HAP-1 (cell line): ENCODE data around the gene AMBRA1.
A peak's percentile ranks its signal among the peaks of the same experiment; 100 is the strongest.
"Not testable (repeated sequence)": the region's sequence is repeated elsewhere in the genome, so short reads cannot be mapped to it uniquely, and the experiment has no call there.

Source experiments
- DNase-seq, 2 experiments: peaks; one replicate each; pipeline ENCODE4 v3.0.0-alpha.2; 2016 to 2020; ENCODE audit warnings: low spot score in 2 of 2
- H3K27me3 ChIP-seq: fragments of 250-450 bp; sonication (Bioruptor Pico); 2 replicates; pipeline ENCODE4 v1.5.1; 2020; ENCODE audit warnings: low read depth, mild to moderate bottlenecking, moderate library complexity
- H3K36me3 ChIP-seq: fragments of 250-450 bp; sonication (Bioruptor Pico); replicated peaks from 2 replicates; pipeline ENCODE4 v1.5.1; 2020; ENCODE audit warnings: mild to moderate bottlenecking
- H3K4me1 ChIP-seq: fragments of 250-450 bp; sonication (Bioruptor Pico); 2 replicates; pipeline ENCODE4 v1.5.1; 2020; ENCODE audit warnings: mild to moderate bottlenecking
- H3K4me3 ChIP-seq: fragments of 250-450 bp; sonication (Bioruptor Pico); 2 replicates; pipeline ENCODE4 v1.5.1; 2020; ENCODE audit warnings: mild to moderate bottlenecking, moderate library complexity
- H3K9me3 ChIP-seq: fragments of 250-450 bp; sonication (Bioruptor Pico); 2 replicates; pipeline ENCODE4 v1.5.1; 2020; ENCODE audit warnings: mild to moderate bottlenecking, moderate library complexity
- in situ Hi-C: fragments of 300-500 bp; cut with MboI; formaldehyde crosslinking; loops from 3 replicates; pipeline ENCODE4 v1.14.3; 2020; ENCODE audit warnings: low sequenced_read_pairs, inconsistent platforms, mixed read lengths

The AMBRA1 gene

DNA sequence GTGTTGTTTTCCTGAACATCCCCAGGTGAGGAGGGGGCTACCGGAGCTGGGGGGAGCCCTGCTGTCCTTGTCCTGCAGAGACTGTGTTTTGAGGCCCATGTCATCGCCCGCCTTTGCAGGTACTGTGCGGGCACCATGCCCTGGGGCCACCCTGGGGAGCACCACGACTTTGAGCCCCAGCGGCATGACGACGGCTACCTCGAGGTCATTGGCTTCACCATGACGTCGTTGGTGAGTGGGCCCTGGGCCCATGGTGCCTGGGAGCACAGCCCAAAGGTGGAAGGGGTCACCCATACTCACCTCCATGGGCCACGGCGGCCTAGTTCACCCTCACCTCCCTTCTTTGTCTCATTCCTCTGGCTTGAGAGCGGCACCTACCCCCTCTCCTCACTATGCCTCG is 219.0 kb downstream of the AMBRA1 start:
- Histone ChIP-seq H3K9me3 (no peaks in the 10 kb centered on the region), H3K36me3 (peaks cover 31% of the 10 kb centered on the region), H3K4me1 (no peaks in the 10 kb centered on the region), H3K27me3 (no peaks in the 10 kb centered on the region), H3K4me3 (no peak overlapping the region)
- DNase-seq, result no peak
- in situ Hi-C loops, result no loop called here

DNA sequence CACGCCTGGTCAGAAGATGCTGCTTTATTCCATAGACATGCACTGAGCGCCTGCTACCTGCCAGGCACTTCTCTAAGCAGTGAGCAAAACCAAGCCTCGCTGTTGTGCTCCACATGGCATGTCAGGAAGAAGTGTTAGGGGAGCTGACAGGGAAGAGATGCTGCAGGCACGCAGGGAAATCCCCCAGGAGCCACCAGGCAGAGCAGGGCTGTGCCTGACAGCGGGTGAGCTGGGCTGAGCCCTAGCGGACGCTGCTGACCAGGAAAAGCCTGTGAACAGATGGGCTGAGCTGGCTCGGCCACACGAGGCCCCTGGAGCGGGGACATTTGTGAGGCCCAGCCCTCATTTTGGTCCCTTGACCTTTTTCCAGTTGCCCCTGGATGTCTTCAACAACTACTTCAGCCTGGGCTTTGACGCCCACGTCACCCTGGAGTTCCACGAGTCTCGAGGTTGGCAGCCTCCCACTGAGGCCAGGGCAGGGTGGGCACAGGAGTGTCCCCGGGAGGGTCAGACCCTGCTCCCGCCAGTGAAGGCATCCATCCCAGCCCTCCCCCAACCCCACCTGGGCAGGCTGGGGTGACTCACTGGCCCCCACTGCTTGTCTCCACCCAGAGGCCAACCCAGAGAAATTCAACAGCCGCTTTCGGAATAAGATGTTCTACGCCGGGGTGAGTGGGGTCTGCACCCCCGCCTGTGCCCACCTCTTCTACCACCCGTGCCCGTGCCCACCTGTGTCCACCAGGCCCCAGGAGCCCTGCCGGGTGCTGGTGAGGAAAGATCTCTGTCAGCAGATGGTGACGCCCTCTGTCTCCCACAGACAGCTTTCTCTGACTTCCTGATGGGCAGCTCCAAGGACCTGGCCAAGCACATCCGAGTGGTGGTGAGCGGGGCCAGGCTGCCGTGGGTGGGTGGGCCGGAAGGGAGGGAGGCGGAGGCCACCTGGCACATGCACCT is 219.8 kb downstream of the AMBRA1 start:
- in situ Hi-C loops, result no loop called here
- H3K9me3 ChIP-seq, result no peaks in the 10 kb centered on the region
- H3K27me3 ChIP-seq, result no peaks in the 10 kb centered on the region
- peaks cover 34% of the 10 kb centered on the region for H3K36me3 ChIP-seq
- 0 out of 2 replicates have a peak, but pooled peaks cover 3% of the 10 kb centered on the region for H3K4me1 ChIP-seq
- DNase-seq, result no peak
- no peak overlapping the region for H3K4me3 ChIP-seq

DNA sequence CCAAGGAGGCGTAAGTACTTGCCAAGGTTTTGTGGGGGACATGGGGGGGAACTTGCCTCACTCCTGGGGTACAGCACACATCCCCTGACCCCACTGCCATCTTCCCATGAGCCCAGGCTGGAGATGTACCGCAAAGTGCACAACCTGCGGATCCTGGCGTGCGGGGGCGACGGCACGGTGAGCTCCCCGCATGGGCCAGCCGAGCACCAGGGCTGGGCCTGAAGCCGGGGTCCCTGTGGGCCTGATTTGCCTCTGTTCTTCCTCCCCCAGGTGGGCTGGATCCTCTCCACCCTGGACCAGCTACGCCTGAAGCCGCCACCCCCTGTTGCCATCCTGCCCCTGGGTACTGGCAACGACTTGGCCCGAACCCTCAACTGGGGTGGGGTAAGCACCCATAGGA is 221.3 kb downstream of the AMBRA1 start:
- DNase-seq, H3K4me3 ChIP-seq, H3K27me3 ChIP-seq, H3K4me1 ChIP-seq, in situ Hi-C loops, H3K9me3 ChIP-seq: not testable (repeated sequence)
- H3K36me3 ChIP-seq, result peaks cover 43% of the 10 kb centered on the region

DNA sequence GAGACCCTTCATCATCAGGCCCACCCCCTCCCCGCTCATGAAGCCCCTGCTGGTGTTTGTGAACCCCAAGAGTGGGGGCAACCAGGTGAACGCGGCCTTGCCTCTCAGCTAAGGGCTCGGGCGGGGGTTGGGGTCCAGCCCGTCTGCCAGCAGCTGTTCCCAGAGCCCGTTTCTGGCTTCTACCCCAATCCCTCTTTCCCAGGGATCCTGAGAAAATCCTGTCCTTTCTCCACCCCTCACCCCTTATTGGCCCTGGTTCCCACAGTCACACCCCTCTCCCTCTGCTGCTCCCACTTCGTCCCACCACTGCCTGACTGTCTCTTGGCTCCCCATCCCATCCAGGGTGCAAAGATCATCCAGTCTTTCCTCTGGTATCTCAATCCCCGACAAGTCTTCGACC is 221.7 kb downstream of the AMBRA1 start:
- Histone ChIP-seq H3K36me3 (peaks cover 43% of the 10 kb centered on the region), H3K27me3 (no peaks in the 10 kb centered on the region), H3K4me1 (0 out of 2 replicates have a peak, but pooled peaks cover 3% of the 10 kb centered on the region), H3K9me3 (no peaks in the 10 kb centered on the region), H3K4me3 (no peak overlapping the region)
- no peak for DNase-seq
- in situ Hi-C loops, result no loop called here

DNA sequence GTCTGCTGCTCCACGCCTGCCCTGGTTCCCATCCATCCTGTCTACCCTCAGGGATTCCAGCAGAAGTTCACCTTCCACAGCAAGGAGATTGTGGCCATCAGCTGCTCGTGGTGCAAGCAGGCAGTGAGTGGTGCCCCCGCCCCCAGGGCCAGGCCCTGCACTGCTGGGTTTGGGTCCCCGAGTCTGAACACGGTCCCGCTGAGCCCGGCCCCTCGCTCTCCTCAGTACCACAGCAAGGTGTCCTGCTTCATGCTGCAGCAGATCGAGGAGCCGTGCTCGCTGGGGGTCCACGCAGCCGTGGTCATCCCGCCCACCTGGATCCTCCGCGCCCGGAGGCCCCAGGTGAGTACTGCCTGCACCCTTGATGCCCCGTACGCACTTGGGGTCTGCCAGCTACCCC is 222.6 kb downstream of the AMBRA1 start:
- H3K27me3 ChIP-seq, H3K4me3 ChIP-seq, H3K4me1 ChIP-seq, DNase-seq, in situ Hi-C loops, H3K9me3 ChIP-seq: not testable (repeated sequence)
- H3K36me3 ChIP-seq, result peaks cover 40% of the 10 kb centered on the region

DNA sequence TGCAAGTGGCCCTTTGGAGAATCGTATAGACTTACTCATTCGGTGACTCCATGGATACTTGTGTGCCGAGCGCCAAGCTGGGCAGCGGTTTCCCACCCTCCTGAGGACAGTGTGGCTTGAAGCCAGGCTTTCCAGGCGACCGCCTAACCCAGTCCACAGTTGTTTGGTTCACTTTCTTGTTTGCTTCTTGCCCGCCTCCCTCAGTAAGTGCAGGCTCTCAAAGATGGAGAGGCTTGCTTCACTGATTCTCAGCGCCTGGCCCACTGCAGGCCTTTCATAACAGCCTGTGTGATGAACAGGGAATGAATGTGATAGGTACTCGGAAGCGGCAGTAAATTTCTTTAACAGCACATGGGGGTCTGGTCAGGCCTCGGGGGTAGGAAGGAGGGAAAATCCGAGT is 223.6 kb downstream of the AMBRA1 start:
- peaks cover 30% of the 10 kb centered on the region for H3K36me3 ChIP-seq
- no peak for DNase-seq
- 0 out of 2 replicates have a peak, but pooled peaks cover 3% of the 10 kb centered on the region for H3K4me1 ChIP-seq
- H3K4me3 ChIP-seq, result no peak overlapping the region
- no peaks in the 10 kb centered on the region for H3K9me3 ChIP-seq
- no peaks in the 10 kb centered on the region for H3K27me3 ChIP-seq
- in situ Hi-C loops, result no loop called here

DNA sequence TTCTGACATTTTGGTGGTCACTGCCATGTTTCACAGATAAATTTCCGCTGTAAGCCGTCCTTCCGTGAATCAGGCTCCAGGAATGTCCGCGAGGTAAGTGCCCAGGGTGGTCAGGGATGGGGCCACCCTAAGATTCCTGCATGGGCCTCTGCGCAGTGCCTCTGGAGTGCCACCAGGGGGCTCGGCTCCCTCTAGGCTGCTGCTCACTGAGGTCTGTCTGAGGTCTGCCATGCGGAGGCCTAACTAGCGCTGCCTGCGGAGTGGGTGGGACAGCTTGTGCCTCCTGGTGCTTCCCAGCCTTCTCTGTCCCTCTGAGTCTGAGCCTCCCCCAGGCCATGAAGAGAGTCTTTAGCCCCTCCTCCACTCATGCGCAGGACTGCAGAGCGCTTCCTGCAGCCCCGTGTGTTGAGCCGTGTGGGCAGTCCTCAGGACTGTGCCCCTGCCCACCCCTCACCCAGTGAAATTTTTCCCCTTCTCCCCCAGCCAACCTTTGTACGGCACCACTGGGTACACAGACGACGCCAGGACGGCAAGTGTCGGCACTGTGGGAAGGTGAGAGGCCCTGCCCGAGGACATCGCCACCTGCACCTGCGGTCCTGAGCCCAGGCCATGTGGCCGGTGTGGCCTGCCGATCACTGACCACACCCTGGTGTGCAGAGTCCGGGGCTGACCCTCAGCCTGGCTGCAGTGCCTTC is 224.2 kb downstream of the AMBRA1 start:
- in situ Hi-C loops, result no loop called here
- Histone ChIP-seq H3K4me3 (no peak overlapping the region), H3K36me3 (peaks cover 24% of the 10 kb centered on the region), H3K27me3 (no peaks in the 10 kb centered on the region), H3K4me1 (0 out of 2 replicates have a peak, but pooled peaks cover 3% of the 10 kb centered on the region), H3K9me3 (no peaks in the 10 kb centered on the region)
- peak; percentile 64 to 84 for DNase-seq

DNA sequence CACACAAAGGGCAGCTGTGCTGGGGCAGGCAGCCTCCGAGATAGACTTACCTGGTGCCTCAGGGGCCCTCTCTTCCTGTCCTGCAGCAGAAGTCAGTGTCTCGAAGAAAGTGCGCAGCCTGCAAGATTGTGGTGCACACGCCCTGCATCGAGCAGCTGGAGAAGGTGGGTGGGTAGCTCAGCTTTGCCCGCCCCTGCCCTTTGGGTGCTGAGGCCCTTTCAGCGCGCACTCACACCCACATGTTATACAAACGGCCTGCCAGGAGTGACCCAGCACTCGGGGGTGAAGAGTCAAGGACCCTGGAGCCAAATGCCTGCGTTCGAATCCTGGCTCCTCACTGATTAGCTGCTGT is 225.9 kb downstream of the AMBRA1 start:
- DNase-seq, result no peak
- H3K36me3 ChIP-seq, result peaks cover 20% of the 10 kb centered on the region
- in situ Hi-C loops, result no loop called here

DNA sequence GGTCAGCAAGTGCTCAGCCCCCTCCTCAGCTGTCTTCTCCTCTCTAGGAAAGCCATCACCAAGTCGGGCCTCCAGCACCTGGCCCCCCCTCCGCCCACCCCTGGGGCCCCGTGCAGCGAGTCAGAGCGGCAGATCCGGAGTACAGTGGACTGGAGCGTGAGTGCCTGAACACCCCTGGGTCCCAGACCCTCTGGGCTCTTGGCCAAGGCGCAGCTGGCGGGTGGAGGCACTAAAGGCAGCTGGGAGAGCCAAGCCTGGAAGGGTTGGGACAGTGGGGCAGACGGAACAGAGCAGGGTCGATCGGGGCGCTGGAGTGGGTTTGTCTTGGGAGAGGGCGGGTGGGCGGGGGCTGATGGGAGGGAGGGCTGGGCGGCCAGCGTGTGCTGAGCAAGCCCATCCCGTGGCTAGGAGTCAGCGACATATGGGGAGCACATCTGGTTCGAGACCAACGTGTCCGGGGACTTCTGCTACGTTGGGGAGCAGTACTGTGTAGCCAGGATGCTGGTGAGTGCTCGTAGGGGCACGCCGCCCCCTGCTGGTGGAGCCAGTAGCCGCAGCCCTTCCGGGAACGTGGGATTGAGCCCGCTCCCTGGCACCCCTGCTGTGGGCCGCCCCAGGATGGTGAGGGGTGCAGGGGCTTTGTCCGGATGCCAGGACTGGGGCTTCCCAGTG is 226.4 kb downstream of the AMBRA1 start:
- in situ Hi-C loops, result no loop called here
- 0 out of 2 replicates have a peak, but pooled peaks cover 3% of the 10 kb centered on the region for H3K4me1 ChIP-seq
- no peaks in the 10 kb centered on the region for H3K27me3 ChIP-seq
- peak in 1 of 2 experiments; percentile 81 for DNase-seq
- H3K9me3 ChIP-seq, result no peaks in the 10 kb centered on the region
- H3K4me3 ChIP-seq, result no peak overlapping the region
- H3K36me3 ChIP-seq, result peaks cover 21% of the 10 kb centered on the region

More for the DNA sequence above, 225.9 kb downstream of the AMBRA1 start:
- no peak overlapping the region for H3K4me3 ChIP-seq
- H3K9me3 ChIP-seq, result no peaks in the 10 kb centered on the region
- H3K27me3 ChIP-seq, result no peaks in the 10 kb centered on the region
- 0 out of 2 replicates have a peak, but pooled peaks cover 3% of the 10 kb centered on the region for H3K4me1 ChIP-seq

DNA sequence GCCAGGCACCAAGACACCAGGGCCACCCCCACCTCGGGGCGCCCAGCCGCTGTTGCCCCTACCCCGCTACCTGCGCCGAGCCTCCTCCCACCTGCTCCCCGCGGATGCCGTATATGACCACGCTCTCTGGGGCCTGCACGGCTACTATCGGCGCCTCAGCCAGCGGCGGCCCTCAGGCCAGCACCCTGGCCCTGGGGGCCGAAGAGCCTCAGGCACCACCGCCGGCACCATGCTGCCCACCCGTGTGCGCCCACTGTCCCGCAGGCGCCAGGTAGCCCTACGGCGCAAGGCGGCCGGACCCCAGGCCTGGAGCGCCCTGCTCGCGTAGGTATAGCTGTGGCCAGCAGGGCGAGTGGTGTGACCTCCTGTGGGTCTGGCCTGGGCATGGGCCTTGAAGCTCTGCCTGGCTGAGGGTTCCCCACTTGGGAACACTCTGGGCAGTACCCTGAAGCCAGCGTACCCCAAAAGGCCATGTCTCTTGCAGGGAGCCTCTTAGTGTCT is 227.1 kb downstream of the AMBRA1 start:
- H3K36me3 ChIP-seq, result peaks cover 23% of the 10 kb centered on the region

DNA sequence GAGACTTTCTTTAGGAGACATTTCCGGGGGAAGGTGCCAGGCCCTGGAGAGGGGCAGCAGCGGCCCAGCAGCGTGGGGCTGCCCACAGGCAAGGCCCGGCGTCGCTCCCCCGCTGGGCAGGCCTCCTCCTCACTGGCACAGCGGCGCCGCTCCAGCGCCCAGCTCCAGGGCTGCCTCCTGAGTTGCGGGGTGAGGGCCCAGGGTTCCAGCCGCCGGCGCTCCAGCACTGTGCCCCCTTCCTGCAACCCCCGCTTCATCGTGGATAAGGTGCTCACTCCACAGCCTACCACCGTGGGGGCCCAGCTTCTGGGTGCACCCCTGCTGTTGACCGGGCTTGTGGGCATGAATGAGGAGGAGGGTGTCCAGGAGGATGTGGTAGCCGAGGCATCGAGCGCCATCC is 227.6 kb downstream of the AMBRA1 start:
- Histone ChIP-seq H3K9me3 (no peaks in the 10 kb centered on the region), H3K36me3 (peaks cover 23% of the 10 kb centered on the region), H3K4me1 (0 out of 2 replicates have a peak, but pooled peaks cover 3% of the 10 kb centered on the region), H3K4me3 (no peak overlapping the region), H3K27me3 (no peaks in the 10 kb centered on the region)
- in situ Hi-C loops, result no loop called here
- no peak for DNase-seq

More for the DNA sequence above, 227.1 kb downstream of the AMBRA1 start:
- Histone ChIP-seq H3K27me3 (no peaks in the 10 kb centered on the region), H3K9me3 (no peaks in the 10 kb centered on the region), H3K4me1 (0 out of 2 replicates have a peak, but pooled peaks cover 3% of the 10 kb centered on the region), H3K4me3 (no peak overlapping the region)
- in situ Hi-C loops, result no loop called here
- no peak for DNase-seq

DNA sequence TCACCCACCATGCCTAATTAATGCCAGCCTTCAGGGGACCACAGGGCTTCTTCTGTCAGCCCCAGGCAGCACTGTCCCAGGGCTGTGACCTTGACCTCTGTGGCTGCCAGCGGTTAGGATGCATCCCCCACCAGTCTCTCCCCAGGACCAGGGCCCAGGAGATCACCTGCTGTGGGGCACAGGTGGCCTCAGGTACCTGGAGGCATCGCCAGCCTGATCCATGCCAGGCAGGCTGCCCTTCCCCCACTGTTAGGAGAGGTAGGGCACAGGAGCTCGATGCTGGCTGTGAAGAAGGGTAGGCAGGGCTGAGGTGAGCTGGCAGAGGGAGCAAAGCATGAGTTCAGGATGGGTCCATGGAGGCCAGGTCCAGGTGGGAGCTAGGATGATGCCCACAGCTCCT is 229.0 kb downstream of the AMBRA1 start:
- H3K4me1 ChIP-seq, result 0 out of 2 replicates have a peak, but pooled peaks cover 3% of the 10 kb centered on the region
- DNase-seq, result no peak
- H3K9me3 ChIP-seq, result no peaks in the 10 kb centered on the region
- peaks cover 14% of the 10 kb centered on the region for H3K36me3 ChIP-seq
- in situ Hi-C loops, result no loop called here
- H3K4me3 ChIP-seq, result no peak overlapping the region
- no peaks in the 10 kb centered on the region for H3K27me3 ChIP-seq

DNA sequence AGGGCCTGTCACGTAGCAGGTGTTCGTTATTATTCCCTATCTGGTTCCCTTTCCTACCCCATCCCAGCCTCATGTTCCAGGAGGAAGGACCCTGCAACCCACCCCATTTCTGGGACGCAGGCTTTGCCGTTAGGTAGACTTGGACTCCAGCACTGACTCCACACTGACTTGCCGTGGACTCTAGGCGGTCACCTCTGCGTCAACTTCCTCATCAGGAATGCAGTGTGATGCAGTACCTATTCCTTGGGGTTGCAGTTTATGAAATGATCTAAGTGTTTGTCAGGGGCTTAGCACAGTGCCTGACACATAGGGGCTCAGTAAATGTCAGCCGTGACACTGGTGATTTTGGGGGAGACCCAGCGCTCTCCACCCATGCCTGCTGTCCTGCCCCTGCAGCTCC is 229.8 kb downstream of the AMBRA1 start:
- DNase-seq, result no peak
- Histone ChIP-seq H3K4me3 (no peak overlapping the region), H3K4me1 (no peaks in the 10 kb centered on the region), H3K27me3 (no peaks in the 10 kb centered on the region), H3K9me3 (no peaks in the 10 kb centered on the region), H3K36me3 (peaks cover 11% of the 10 kb centered on the region)
- in situ Hi-C loops, result no loop called here
